NB4 (cell line): Measurements from ENCODE around the gene DGKI.

Experiments used
- CTCF ChIP-seq: IDR thresholded peaks from one replicate; pipeline ENCODE4 v1.5.1; 2012; ENCODE audit warnings: low read depth, low read length
- MYC ChIP-seq: IDR thresholded peaks from 2 replicates; pipeline ENCODE4 v1.6.1; 2011; ENCODE audit warnings: low read depth, low read length
- POLR2A ChIP-seq: IDR thresholded peaks from 2 replicates; pipeline ENCODE4 v1.6.1; 2011; ENCODE audit warnings: mild to moderate bottlenecking; ENCODE audit not compliant: insufficient read length; ENCODE audit errors: extremely low read depth

GRCh38 chr7:137818036-137818435, 28.7 kb downstream of the DGKI start:
- TF ChIP-seq CTCF (no peak), POLR2A (no peak), MYC (no peak)
